Dermis microvascular lymphatic vessel endothelial cell (primary cell): ENCODE results near the gene BRME1. TPM values are rescaled to one million over a fixed set of nuclear protein-coding genes. Genes with fewer than 3 reads are reported as not detected.
A peak's percentile ranks its signal among the peaks of the same experiment; 100 is the strongest.

ENCODE experiments used
- DNase-seq, 2 donors: peaks; one replicate each; pipeline versions ENCODE4 v3.0.0 to v3.0.0-alpha.2; 2010; ENCODE audit warnings: low read depth in 2 of 2
- total RNA-seq: library from RNA; depleted of rRNA; stranded (reverse); fragments of >200 nt; gene quantifications from 2 replicates; pipeline ENCODE4 v1.2.1, GENCODE V29; 2014

The BRME1 gene
- total RNA-seq: 0.25 and 0.39 TPM in 2 replicates

DNA sequence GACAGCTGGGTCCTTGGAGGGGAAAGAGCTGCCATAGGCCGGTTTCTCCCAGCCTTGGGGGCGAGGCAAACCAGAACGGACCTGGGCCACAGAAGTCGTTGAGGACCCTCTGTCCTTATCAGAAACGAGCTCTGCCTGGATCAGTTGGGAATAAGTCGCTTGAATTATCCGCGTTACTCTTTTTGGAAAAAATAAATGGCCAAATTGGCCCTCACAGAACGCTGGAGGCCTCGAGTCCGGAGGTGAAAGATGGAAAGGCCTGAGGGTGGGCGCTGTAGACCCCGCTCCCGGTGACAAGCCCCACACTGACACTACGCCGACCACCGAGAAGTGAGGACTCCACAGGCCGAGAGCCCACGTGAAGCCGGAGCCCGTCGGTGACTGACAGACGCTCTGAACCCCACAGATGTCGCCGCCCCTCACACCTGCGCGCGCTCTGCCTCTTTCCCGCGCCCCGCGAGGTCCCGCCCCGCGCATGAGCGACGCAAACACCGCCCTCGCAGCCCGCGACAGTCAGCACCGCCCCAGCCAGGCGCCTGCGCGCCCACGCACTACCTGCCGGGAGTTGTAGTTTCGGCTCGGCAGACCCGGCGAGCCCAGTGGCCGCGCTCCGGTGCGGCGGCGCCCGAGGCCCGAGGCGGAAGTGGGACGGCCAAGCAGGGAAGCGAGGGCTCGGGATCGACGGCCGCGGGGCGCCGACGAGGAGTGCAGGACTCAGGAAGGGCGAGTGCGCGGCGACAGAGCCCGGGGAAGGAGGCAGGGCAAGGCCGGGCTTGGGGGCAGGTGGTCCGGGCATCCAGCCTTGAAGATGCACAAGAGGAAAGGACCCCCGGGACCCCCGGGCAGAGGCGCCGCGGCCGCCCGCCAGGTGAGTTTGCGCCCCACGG lies at the start of gene BRME1, which contains the start of gene CC2D1A:
BRME1 (minus strand) TSS at position 484 of the 887 bp plus-strand sequence. CDS start 1,225 bp downstream, outside the sequence.
CC2D1A (plus strand) TSS at position 568 of the 887 bp plus-strand sequence; CDS start at position 809, 241 bp downstream.
- DNase-seq: peak; percentile 65 to 86

DNA sequence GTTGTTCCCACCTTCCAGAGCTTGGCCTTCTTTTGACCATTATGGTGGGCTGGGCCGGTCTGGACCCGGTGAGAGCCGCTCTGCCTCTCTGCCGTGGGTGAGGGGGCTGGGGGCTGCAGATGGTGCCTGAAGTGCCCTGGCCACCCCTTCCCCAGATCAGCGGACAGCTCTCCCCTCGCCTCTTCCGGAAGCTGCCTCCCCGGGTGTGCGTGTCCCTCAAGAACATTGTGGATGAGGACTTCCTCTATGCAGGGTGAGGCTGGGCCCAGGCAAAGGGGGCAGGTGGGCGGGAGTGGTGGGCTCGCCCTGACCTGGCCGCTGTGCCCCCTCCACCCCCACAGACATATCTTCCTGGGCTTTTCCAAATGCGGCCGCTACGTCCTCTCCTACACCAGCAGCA lies 48.3 kb upstream of the BRME1 start:
- no peak for DNase-seq

DNA sequence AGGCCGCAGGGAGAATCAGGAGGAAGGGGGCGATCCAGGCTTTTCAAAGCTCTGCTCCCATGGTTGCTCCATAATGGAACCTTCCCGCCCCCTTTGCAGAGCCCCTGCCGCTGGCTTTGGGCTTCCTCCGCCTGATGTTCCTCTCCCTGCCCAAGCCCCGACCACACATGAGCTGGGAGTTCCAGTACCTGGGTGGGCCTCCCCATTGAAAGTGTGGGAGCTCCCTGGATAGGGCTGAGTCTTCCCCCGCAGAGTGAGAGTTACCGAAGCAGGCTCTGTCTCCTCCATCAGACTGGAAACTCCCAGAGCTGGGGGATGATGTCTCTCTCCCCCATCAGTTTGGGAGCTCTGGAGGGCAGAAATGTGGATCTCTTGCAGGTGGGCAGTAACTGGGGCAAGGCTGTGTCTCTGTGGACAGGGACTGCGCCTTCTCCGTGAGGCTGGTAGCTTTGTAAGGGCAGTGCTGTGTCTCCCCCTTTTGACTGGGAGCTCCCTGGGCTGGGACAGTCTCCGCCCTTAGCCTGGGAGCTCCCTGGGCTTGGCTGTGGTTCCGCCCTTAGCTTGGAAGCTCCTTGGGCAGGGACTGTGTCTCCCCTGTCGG lies 47.1 kb upstream of the BRME1 start:
- peak in 1 of 2 donors; percentile 17 for DNase-seq

DNA sequence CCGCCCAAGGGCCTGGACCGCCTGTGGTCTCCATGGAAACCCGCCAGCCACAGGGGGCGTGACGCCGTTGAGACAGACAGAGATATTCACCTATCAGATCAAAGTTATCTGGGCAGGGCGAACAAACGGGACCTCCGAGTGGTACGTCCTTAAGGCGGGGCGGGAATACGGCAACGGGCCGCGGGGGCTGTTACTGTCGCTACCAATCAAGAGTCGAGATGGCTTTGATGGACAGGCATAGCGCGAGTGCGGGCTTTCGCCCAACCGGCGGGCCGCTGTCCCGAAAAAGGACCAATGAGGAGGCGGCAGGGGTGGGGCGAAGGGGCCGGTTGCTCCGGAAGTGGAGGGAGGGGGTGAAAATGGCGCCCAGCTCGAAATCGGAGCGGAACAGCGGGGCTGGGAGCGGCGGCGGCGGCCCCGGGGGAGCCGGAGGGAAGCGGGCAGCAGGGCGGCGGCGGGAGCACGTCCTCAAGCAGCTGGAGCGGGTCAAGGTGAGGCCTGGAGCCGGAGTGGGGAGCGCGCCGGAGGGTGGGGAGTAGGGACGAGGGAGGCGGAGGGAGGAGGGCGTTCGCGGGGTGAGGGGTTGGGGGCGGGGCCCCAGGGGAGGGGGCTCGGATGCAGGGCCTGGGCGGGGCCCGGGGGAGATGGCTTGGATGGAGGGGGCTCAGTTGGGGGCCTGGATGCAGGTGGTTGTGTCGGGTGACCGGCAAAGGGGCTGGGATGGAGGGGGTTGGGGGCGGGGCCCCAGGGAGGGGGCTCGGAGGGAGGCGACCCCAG lies 46.4 kb upstream of the BRME1 start, which contains the start of gene DCAF15:
DCAF15 (plus strand) TSS at position 356 of the 777 bp plus-strand sequence; CDS start at position 360, 4 bp downstream.
- peak; percentile 99 to 100 for DNase-seq

DNA sequence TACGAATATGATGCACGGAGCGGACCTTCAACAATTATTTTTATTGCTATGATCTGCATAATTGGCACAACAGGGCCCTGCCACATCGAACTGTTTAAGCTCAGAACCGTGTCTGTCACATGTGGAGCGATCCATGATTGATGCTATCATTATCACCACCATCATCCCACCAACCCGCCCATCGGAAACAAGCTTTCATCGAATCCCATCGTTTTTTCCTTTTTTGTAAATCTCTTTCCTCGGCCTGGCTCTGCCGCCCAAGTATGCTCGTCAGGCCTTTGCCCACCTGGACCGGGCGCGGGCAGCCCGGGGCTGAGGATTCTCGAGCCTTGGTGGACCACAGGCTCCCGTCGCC lies 45.9 kb upstream of the BRME1 start:
- DNase-seq: no peak

DNA sequence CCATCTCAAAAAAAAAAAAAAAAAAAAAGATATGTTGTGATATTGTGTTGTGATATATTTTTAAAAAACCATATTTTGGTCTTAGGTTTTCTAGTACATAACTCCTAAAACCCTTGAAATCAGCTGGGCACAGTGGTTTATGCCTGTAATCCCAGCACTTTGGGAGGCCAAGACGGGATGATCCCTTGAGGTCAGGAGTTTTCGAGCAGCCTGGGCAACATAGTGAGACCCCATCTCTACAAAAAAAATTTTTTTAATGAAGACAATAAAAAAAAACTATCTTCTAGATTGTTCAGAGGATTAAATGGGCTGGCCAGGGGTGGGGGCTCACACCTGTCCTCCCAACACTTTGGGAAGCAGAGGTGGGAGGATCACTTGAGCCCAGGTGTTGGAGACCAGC lies 45.1 kb upstream of the BRME1 start:
- no peak for DNase-seq

DNA sequence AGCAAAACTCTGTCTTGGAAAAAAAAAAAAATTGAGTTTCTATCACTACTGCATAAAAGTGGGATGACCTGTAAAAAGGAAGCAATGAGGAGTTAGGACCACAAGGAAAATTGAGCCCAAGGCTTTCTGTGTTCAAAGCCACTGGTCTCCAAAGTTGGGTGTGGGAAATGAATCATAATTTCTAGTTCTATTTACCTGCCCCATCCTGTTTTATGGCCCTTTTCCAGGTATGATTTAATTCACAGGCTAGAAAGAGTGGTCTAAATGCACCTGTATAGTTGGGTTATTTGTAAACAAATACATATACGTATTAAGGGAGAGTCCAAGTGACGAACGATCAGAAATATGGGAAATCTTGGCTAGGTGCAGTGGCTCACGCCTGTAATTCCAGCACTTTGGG lies 40.5 kb upstream of the BRME1 start:
- DNase-seq: no peak

DNA sequence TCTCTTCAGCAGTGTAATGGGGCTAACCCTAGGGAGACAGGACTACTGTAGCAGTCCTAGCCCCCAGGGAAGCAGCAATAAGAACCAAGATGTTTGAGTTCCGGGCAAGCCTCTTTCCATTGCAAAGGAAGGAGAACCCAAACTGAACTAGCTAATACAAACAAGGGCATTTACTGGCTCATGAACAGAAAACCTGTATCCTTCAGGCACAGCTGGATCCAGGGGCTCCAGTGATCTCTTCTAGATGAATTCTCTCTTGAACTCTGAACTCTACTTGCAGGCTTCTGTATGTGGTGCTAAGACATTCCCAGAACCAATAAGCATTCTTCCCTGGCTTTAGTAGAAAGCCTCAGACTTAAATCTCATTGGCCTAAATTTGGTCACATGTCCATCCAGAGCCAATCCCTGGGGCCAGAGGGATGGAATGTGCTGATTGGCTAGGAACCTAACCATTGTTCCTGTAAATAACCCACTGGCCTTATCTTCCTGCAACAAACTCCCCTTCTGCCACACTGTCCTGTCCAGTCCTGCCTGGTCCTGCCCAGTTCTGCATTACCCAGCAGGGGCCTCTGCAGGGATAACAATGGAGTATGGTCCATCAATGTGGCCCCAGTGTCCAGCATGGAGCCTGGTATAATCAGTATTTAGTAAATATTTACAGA lies 36.2 kb upstream of the BRME1 start:
- no peak for DNase-seq

DNA sequence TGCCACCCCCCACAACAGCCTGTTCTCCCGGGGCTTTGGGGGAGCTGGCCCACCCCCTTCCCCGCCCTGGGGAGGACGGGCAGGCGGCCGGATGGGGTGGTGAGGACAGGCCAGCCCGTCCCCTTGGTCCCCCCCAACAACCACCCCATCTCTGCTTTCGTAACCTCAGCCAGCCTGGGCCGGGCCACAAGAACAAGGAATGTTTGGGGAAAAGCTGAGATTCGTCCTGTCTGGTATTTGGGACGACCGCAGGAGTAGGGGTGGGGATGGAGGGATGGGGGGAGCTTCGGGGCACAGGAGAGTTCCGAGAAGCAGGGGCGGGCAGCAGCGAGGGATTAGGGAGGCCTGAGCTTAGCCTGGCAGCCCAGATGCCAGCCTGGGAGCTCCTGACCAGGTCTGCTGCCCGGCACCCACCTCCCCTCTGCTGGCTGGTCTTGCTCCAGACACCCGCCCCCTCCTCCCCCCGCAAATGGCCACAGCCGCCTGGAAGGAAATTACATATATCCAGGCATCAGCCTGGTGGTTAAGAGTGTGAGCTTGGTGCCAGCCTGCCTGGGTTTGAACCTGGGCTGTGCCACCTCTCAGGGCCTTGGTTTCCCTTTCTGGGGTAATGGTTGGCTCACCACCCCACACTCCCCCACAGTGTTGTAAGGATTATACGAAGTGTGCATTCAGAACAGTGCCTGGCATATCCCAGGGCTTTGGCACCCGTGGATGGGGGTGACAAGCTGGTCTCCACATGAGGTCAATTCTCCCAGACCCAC lies 32.6 kb upstream of the BRME1 start, which contains the start of gene PODNL1:
PODNL1 (minus strand) TSS at position 117 of the 764 bp plus-strand sequence. CDS start 236 bp downstream, outside the sequence.
- no peak for DNase-seq

DNA sequence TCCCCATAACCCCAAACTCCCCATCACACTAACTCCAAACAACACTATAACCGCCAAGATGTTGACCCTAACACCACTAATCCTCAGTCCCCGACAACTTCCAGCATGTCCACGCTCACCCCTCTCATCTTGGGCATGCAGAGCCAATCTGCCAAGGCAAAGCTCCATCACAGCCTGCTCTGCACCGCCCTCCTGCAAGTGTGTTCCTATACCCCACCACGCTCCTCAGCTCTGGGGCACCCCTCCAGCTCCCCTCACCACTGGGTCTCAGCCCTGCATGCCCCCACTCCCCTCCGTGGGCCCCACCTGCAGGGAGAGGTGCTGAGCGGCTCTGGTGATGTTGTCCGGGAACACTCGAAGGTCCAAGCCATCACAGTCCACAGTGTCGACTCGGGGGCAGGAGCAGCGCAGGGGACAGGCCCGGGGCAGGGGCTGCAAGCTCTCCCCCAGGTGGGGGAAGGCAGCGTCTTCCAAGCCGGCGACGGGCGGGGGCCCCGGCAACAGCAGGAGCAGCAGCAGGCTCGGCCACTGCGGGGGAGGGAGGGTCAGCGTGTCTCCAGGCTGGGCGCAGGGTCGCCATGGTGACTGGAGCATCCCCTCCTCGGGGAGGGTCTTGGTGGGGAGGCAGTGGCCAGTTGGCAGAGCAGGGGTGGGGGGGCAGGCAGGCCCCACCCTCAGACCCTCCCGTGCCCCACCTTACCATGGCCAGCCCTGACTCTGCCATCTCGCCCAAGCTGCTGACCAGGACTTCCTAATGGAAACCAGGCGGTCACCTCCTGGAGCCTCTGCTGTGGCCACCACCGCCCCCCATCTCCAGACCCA lies 31.8 kb upstream of the BRME1 start:
- DNase-seq: no peak

DNA sequence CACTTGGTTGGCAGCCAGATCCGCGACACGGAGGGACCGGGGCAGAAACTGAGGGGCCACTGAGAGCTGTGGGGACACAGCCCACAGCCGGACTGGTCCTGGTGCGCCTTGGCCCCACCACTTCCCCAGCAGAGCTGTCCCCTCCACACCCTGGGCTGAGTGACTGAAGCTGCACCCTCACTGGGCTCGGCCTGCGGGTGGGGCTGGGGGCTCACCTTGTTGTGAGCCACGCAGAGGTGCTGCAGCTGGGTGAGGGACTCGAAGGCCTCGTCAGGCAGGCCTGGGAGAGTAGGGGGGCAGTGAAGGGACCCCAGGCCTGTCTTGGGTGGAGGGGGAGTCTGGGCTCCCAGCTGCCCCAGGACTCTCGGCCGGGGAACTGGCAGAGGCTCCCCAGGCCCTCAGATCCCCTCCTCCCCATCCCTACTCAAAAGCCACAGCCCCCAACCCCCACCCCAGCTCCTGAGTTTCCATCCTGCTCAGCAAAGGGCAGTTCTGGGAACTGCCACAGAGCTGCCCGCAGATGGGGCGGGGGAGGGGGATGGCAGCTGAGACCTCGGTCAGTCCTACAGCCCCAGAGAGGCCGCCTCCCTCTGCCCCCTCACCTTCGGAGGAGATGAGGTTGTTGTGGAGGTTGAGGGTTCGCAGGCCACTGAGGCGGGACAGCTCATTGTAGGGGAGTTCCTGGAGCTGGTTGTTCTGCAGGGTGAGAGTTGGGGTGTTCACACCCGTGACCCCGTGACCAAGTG lies 30.0 kb upstream of the BRME1 start:
- no peak for DNase-seq

DNA sequence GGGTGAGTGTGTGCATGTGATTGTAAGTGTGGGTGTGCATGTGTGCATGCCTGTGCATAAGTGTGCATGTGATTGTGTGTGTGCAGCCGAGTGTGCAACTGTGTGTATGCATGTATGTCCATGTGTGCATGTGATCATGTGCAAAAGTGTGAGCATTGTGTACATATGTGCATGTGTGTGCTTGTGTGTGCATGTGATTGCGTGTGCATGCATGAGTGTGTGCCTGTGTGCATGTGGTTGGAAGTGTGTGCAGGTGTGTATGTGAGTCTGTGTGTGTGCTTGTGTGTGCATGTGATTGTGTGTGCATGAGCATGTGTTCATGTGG lies 28.8 kb upstream of the BRME1 start:
- no peak for DNase-seq

DNA sequence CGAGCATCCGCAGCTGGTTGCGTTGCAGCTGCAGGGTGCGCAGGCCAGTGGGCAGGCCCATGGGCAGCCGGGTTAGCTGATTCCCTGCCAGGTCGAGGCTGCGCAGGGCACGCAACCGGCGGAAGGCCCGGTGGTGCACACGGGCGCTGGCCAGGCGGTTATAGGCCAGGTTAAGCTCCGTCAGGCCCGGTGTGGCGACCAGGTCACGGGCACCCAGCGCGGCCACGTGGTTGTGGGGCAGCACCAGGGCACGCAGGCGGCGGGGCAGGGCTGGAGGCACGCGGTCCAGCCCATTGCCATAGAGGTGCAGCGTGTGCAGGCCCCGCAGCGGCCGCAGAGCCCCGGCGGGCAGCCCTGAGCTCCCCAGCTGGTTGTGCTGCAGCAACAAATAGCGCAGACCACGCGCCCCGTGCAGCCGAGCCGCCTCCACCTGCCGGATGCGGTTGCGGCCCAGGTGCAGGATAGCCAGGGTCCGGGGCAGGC lies 27.0 kb upstream of the BRME1 start:
- DNase-seq: no peak

DNA sequence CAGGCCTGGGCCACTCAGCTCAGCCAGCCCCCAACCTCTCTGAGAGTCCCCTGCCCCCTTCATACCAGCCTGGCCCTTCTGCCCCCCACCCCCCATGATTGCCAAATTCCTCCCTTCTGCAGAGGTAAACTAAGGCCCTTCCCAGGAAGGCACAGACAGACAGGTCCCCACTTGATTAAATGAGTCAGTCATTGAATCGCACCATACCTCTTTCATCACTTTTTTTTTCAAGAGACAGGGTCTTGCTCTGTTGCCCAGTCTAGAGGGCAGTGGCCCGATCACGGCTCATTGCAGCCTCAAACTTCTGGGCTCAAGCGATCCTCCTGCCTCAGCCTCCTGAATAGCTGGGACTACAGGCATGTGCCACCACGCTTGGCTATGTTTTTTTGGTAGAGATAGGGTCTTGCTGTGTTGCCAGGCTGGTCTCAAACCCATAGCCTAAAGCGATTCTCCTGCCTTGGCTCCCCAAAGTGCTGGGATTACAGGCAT lies 26.3 kb upstream of the BRME1 start:
- DNase-seq: no peak

DNA sequence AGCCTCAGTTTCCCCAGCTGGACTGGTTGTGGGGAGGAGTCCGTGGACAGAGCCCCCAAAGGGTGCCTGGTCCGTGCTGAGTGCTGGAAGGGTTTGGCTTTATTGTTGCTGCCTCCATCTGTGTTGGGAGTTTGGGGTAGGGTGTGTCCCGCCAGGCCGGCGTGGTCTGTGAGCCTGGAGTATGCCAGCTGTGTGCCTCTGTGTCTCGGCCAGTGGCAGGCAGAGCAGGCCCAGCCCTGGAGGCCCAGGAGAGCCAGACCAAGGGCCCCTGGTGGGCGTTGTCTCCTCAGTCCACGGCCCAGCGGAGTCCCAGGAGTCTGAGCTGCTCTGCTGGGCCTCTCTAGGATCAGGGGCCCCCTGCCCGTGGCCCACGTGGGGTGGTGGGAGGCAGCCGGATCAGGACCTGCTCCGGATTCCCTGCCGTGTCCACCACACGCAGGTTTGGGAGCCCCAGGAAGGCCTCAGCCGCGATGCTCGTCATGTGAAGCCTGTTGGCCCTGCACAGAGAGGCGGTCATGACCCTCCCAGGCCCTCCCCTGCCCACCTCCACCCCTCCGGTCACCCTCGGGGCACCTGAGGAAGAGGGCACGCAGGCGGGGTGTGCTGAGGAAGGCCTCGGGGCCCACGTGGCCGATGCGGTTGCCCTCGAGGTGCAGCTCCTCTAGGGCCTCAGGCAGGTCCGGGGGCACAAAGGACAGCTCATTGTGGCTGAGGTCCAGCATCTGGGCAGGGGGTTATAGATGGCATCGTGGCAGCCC lies 25.7 kb upstream of the BRME1 start:
- DNase-seq: no peak

DNA sequence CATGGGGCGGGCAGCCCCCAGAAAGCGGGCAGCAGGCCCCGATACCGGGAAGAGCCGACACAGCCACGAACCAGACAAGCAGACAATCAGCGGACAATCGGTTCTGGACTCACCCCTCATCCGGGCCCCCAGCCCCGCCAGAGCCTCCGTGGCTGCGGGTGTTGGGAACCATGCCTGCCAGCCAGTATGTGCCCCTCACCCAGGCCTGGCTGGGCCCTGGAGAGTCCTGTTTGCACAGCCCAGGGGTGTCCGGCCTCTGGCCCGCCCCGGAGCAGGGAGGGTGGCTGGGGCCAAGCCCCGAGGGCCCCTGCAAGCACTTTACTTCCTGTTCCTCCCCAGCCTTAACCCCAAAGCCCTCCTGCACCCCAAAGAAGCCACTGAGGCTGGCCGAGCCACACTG lies 24.5 kb upstream of the BRME1 start:
- no peak for DNase-seq

DNA sequence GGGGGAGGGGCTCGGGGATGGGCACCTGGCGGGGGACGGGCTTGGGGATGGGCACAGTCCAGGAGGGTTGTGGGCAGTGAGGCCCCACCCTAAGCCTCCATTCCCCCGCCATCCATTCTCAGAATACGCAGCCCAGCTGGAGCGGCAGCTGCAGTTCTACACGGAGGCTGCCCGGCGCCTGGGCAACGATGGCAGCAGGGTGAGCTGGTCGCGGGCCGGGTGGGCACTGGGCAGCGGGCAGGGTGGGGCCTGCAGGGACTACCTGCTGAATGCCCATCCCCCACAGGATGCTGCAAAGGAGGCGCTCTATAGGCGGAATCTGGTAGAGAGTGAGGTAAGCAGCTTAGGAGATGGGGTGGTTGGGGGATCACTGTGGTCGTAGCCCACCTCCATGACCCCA lies 24.0 kb upstream of the BRME1 start:
- DNase-seq: no peak

DNA sequence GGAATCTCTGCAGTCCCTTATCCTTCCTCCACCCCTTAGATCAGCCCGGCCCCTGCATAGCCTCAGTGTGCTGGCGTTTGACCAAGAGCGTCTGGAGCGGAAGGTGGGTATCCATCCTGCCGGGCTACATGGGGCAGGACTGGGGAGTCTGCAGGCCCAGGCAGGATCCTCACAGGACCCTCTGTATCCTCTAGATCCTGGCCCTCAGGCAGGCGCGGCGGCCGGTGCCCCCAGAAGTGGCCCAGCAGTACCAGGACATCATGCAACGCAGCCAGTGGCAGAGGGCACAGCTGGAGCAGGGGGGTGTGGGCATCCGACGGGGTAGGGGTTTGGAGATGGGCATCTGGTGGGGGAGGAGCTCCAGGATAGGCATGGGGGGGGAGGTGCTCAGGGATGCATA lies 23.4 kb upstream of the BRME1 start:
- no peak for DNase-seq
